NCI-H524 (cell line): ENCODE measurements around the gene LRSAM1.
"Not testable (repeated sequence)": the region's sequence is repeated elsewhere in the genome, so short reads cannot be mapped to it uniquely, and the experiment has no call there.

Source experiments
- DNase-seq, 2 experiments: peaks; one replicate each; lab custom pipeline; 2025; lab: John Stamatoyannopoulos, UW

The LRSAM1 gene

GRCh38 chr9:127457191-127457878 lies 6.0 kb downstream of the LRSAM1 start:
- DNase-seq = no peak

GRCh38 chr9:127458921-127459320 lies 7.6 kb downstream of the LRSAM1 start:
- no peak for DNase-seq

GRCh38 chr9:127463382-127463781 lies 12.1 kb downstream of the LRSAM1 start:
- no peak for DNase-seq

- DNase-seq = no peak
These were observed 12.6 kb downstream of the LRSAM1 start for GRCh38 chr9:127463911-127464310.

GRCh38 chr9:127466407-127466917 lies 15.2 kb downstream of the LRSAM1 start:
- not testable (repeated sequence) for DNase-seq

GRCh38 chr9:127467621-127468020 lies 16.3 kb downstream of the LRSAM1 start:
- no peak for DNase-seq

- DNase-seq = no peak
These were observed 19.4 kb downstream of the LRSAM1 start for GRCh38 chr9:127470662-127471061.

GRCh38 chr9:127473501-127473900 lies 22.2 kb downstream of the LRSAM1 start:
- DNase-seq = no peak

GRCh38 chr9:127473932-127474331 lies 22.6 kb downstream of the LRSAM1 start:
- no peak for DNase-seq

GRCh38 chr9:127474592-127474991 lies 23.3 kb downstream of the LRSAM1 start:
- no peak for DNase-seq

GRCh38 chr9:127479507-127480081 lies 28.3 kb downstream of the LRSAM1 start:
- DNase-seq = no peak

- no peak for DNase-seq
These were observed 31.4 kb downstream of the LRSAM1 start for GRCh38 chr9:127482662-127483061.

- DNase-seq = no peak
These were observed 34.7 kb downstream of the LRSAM1 start for GRCh38 chr9:127485995-127486394.

- no peak for DNase-seq
These were observed 37.6 kb downstream of the LRSAM1 start for GRCh38 chr9:127488946-127489345.

- peak; percentile 23 to 55 for DNase-seq
These were observed 38.3 kb downstream of the LRSAM1 start for GRCh38 chr9:127489471-127490115.

- DNase-seq = no peak
These were observed 39.4 kb downstream of the LRSAM1 start for GRCh38 chr9:127490535-127491230.

- DNase-seq = peak; percentile 23 to 70
These were observed 40.2 kb downstream of the LRSAM1 start for GRCh38 chr9:127491516-127491915.

- DNase-seq = no peak
These were observed 41.3 kb downstream of the LRSAM1 start for GRCh38 chr9:127492616-127493015.

GRCh38 chr9:127493592-127494303 lies 42.4 kb downstream of the LRSAM1 start:
- peak; percentile 80 to 91 for DNase-seq

- no peak for DNase-seq
These were observed 43.0 kb downstream of the LRSAM1 start for GRCh38 chr9:127494304-127494702.

GRCh38 chr9:127495884-127496555 lies 44.7 kb downstream of the LRSAM1 start:
- DNase-seq = peak; percentile 58 to 86
